Liver (tissue), 9 donors: ENCODE results near the gene ALCAM. TPM values are rescaled to one million over a fixed set of nuclear protein-coding genes. Genes with fewer than 3 reads are reported as not detected.

Source experiments
- DNase-seq: peaks from one replicate; pipeline ENCODE4 v3.0.0-alpha.2; 2017; ENCODE audit warnings: low spot score
- H3K27ac ChIP-seq, 2 donors: one replicate each; pipeline ENCODE4 v1.7.0; 2013; ENCODE audit warnings: inconsistent platforms in 2 of 2, low read length in 2 of 2, control low read depth in 1 of 2, low read depth in 1 of 2, mild to moderate bottlenecking in 1 of 2
- H3K27me3 ChIP-seq, 4 donors: one replicate each; pipeline versions ENCODE4 v1.6.1 to v1.7.0; 2013; ENCODE audit warnings: low read length in 3 of 4, inconsistent platforms in 1 of 4, mild to moderate bottlenecking in 1 of 4, moderate library complexity in 1 of 4; ENCODE audit not compliant: control insufficient read depth in 4 of 4, insufficient read depth in 4 of 4
- H3K36me3 ChIP-seq, 4 donors: one replicate each; pipeline versions ENCODE4 v1.6.1 to v1.7.0; 2013; ENCODE audit warnings: low read length in 3 of 4, mild to moderate bottlenecking in 3 of 4, low read depth in 1 of 4, moderate library complexity in 1 of 4; ENCODE audit not compliant: control insufficient read depth in 4 of 4, insufficient read depth in 3 of 4
- H3K4me1 ChIP-seq, 4 donors: one replicate each; pipeline versions ENCODE4 v1.6.1 to v1.7.0; 2013; ENCODE audit warnings: low read length in 3 of 4, mild to moderate bottlenecking in 3 of 4, moderate library complexity in 1 of 4; ENCODE audit not compliant: control insufficient read depth in 4 of 4, insufficient read depth in 4 of 4
- H3K4me3 ChIP-seq, 3 donors: one replicate each; pipeline versions ENCODE4 v1.6.1 to v1.7.0; 2013; ENCODE audit warnings: low read length in 3 of 3, control low read depth in 1 of 3, low read depth in 1 of 3, mild to moderate bottlenecking in 1 of 3
- H3K9ac ChIP-seq, 2 donors: one replicate each; pipeline ENCODE4 v1.7.0; 2013; ENCODE audit warnings: low read length in 2 of 2, mild to moderate bottlenecking in 2 of 2, moderate library complexity in 2 of 2, control low read depth in 1 of 2, low read depth in 1 of 2
- H3K9me3 ChIP-seq, 4 donors: one replicate each; pipeline versions ENCODE4 v1.6.1 to v1.7.0; 2013; ENCODE audit warnings: low read length in 3 of 4; ENCODE audit not compliant: control insufficient read depth in 4 of 4
- CTCF ChIP-seq: fragments of 150-350 bp; IDR thresholded peaks from 2 replicates; pipeline ENCODE4 v1.5.1; 2017; ENCODE audit warnings: improper control_type of control experiment, low read depth, low read length; ENCODE audit not compliant: missing input control
- EGR1 ChIP-seq, 2 donors: IDR thresholded peaks; 2 replicates each; pipeline ENCODE4 v1.6.1; 2016 to 2018; ENCODE audit warnings: antibody characterized with exemption in 2 of 2, low read depth in 2 of 2
- FOXA1 ChIP-seq: IDR thresholded peaks from 2 replicates; pipeline ENCODE4 v1.6.1; 2016; ENCODE audit warnings: antibody characterized with exemption
- FOXA2 ChIP-seq: IDR thresholded peaks from 2 replicates; pipeline ENCODE4 v1.6.1; 2016; ENCODE audit warnings: antibody characterized with exemption
- GABPA ChIP-seq, 2 donors: IDR thresholded peaks in 1 of 2; conservative IDR thresholded peaks in 1 of 2; 2 replicates each; pipeline ENCODE4 v1.6.1; 2016; ENCODE audit warnings: antibody characterized with exemption in 2 of 2, mild to moderate bottlenecking in 1 of 2, moderate library complexity in 1 of 2
- HNF4A ChIP-seq, 2 donors: conservative IDR thresholded peaks; 2 replicates each; pipeline ENCODE4 v1.6.1; 2016; ENCODE audit warnings: antibody characterized with exemption in 2 of 2, mild to moderate bottlenecking in 2 of 2
- HNF4G ChIP-seq: IDR thresholded peaks from 2 replicates; pipeline ENCODE4 v1.6.1; 2016; ENCODE audit warnings: antibody characterized with exemption
- JUND ChIP-seq, 2 donors: IDR thresholded peaks; 2 replicates each; pipeline ENCODE4 v1.6.1; 2016; ENCODE audit warnings: antibody characterized with exemption in 2 of 2
- MAX ChIP-seq: IDR thresholded peaks from 2 replicates; pipeline ENCODE4 v1.6.1; 2016; ENCODE audit warnings: antibody characterized with exemption
- NR2F2 ChIP-seq: IDR thresholded peaks from 2 replicates; pipeline ENCODE4 v1.6.1; 2016; ENCODE audit warnings: antibody characterized with exemption
- REST ChIP-seq: IDR thresholded peaks from 2 replicates; pipeline ENCODE4 v1.6.1; 2016; ENCODE audit warnings: antibody characterized with exemption, mild to moderate bottlenecking
- RXRA ChIP-seq, 2 donors: IDR thresholded peaks; 2 replicates each; pipeline ENCODE4 v1.6.1; 2017 to 2018; ENCODE audit warnings: antibody characterized with exemption in 2 of 2, mild to moderate bottlenecking in 1 of 2
- SP1 ChIP-seq: IDR thresholded peaks from 2 replicates; pipeline ENCODE4 v1.6.1; 2018; ENCODE audit warnings: antibody characterized with exemption, mild to moderate bottlenecking
- TAF1 ChIP-seq: conservative IDR thresholded peaks from 2 replicates; pipeline ENCODE4 v1.6.1; 2016; ENCODE audit warnings: antibody characterized with exemption, mild to moderate bottlenecking
- YY1 ChIP-seq: IDR thresholded peaks from 2 replicates; pipeline ENCODE4 v1.6.1; 2016; ENCODE audit warnings: antibody characterized with exemption, mild to moderate bottlenecking
- WGBS: extraction: QIAGEN DNeasy Blood & Tissue Kit; methylation state at CpG from one replicate; pipeline ENCODE4 v1.1.7; 2013; 5-methylcytosine and 5-hydroxymethylcytosine counted together
- polyA plus RNA-seq, 2 donors: library from polyadenylated mRNA; stranded (reverse) in 1 of 2; unstranded in 1 of 2; fragments of 200-250 nt in 1 of 2; fragments of >200 nt in 1 of 2; fragmentation: Nextera tagmentation in 1 of 2; extraction: Ambion mirVana in 1 of 2; gene quantifications; one replicate each; pipeline versions ENCODE4 v1.2.1 to v1.2.3, GENCODE V29; 2013 to 2015
- total RNA-seq, 2 donors: library from RNA; depleted of rRNA; stranded (reverse); fragments of >200 nt; gene quantifications; one replicate each; pipeline ENCODE4 v1.2.3, GENCODE V29; 2014
- TF ChIP-seq, protein P1 (sequence below): IDR thresholded peaks from 2 replicates; pipeline ENCODE4 v1.6.1; 2016; ENCODE audit warnings: antibody characterized with exemption
- TF ChIP-seq, protein P2 (sequence below): IDR thresholded peaks from 2 replicates; pipeline ENCODE4 v1.6.1; 2016; ENCODE audit warnings: antibody characterized with exemption
- donor health status: healthy.
- donor health status: healthy.
- donor health status: healthy.
- donor health status: healthy.
- donor health status: healthy.

Gene ALCAM
- total and polyA plus RNA-seq, 4 donors = 14.2 to 62.0 (median 32.3) TPM

DNA sequence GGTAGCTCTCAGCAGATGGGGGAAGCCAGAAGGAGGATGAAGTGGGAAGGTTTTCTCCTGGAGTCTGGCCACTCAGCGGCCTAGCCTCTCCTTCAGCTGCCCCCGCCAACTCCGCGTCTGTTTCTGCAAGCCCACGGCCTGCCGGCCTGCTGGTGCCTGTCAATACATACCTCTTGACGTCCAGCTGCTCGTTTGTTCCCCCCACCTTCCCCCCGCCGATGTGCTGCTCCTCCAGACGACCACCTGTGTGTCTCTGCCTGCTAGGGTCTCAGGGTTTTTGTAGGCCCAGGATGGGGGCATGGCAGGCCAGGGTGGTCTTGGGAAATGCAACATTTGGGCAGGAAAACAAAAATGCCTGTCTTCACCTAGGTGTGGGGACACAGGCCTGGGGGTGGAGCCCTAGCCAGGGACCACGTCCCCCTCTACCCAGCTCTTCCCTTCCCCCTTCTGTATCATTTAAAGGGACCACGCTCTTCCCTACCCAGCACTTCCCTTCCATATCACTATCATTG lies 137.8 kb downstream of the ALCAM start:
- Histone ChIP-seq H3K36me3 (no peaks in the 10 kb centered on the region), H3K9me3 (no peaks in the 10 kb centered on the region), H3K9ac (peak overlapping the region; percentile 42 to 44), H3K4me3 (peak overlapping the region; percentile 35 to 59 (median 55)), H3K27me3 (no peaks in the 10 kb centered on the region), H3K27ac (peak overlapping the region; percentile 49 to 53), H3K4me1 (peaks cover 4 to 57% (median 31%) of the 10 kb centered on the region in 4 donors)
- TF ChIP-seq JUND (IDR thresholded peaks at IDR 0.05) (no peak), YY1 (no peak), EGR1 (IDR thresholded peaks at IDR 0.05; ENCODE audit: low read depth in 2 of 2) (no peak), NR2F2 (no peak), FOXA2 (no peak), HNF4G (no peak), REST (no peak), CTCF (no peak), SP1 (no peak), FOXA1 (no peak), MAX (no peak), RXRA (IDR thresholded peaks at IDR 0.05) (no peak), HNF4A (conservative IDR thresholded peaks at IDR 0.05) (no peak), GABPA (IDR thresholded peaks at IDR 0.05 in 1 of 2, conservative IDR thresholded peaks at IDR 0.05 in 1 of 2) (no peak)
- TF ChIP-seq, protein P1, sequence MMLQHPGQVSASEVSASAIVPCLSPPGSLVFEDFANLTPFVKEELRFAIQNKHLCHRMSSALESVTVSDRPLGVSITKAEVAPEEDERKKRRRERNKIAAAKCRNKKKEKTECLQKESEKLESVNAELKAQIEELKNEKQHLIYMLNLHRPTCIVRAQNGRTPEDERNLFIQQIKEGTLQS = no peak
- TF ChIP-seq, protein P2, sequence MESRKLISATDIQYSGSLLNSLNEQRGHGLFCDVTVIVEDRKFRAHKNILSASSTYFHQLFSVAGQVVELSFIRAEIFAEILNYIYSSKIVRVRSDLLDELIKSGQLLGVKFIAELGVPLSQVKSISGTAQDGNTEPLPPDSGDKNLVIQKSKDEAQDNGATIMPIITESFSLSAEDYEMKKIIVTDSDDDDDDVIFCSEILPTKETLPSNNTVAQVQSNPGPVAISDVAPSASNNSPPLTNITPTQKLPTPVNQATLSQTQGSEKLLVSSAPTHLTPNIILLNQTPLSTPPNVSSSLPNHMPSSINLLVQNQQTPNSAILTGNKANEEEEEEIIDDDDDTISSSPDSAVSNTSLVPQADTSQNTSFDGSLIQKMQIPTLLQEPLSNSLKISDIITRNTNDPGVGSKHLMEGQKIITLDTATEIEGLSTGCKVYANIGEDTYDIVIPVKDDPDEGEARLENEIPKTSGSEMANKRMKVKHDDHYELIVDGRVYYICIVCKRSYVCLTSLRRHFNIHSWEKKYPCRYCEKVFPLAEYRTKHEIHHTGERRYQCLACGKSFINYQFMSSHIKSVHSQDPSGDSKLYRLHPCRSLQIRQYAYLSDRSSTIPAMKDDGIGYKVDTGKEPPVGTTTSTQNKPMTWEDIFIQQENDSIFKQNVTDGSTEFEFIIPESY = no peak
- peak; percentile 36 for DNase-seq
- WGBS = 51% methylated on average over 13 of the region's 13 CpGs

- H3K4me3 ChIP-seq = no peak overlapping the region
- peak overlapping the region in 1 of 2 donors; percentile 23 for H3K27ac ChIP-seq
- TF ChIP-seq EGR1 (IDR thresholded peaks at IDR 0.05; ENCODE audit: low read depth in 2 of 2) = no peak
- TF ChIP-seq HNF4G = no peak
- TF ChIP-seq, protein P2 = no peak
- no peak for TF ChIP-seq NR2F2
- TF ChIP-seq TAF1 = no peak
- TF ChIP-seq YY1 = no peak
- no peak for TF ChIP-seq FOXA2
- TF ChIP-seq FOXA1 = no peak
- no peak for TF ChIP-seq MAX
- TF ChIP-seq, protein P1 = no peak
- no peak for TF ChIP-seq CTCF
- TF ChIP-seq RXRA (IDR thresholded peaks at IDR 0.05) = no peak
- TF ChIP-seq HNF4A (conservative IDR thresholded peaks at IDR 0.05) = no peak
- TF ChIP-seq SP1 = no peak
These were observed 138.5 kb downstream of the ALCAM start for GRCh38 chr3:105505170-105505569.

More at GRCh38 chr3:105505170-105505569, 138.5 kb downstream of the ALCAM start:
- H3K9ac ChIP-seq = no peak overlapping the region
- 73% methylated on average over 5 of the region's 5 CpGs for WGBS
- H3K27me3 ChIP-seq = no peaks in the 10 kb centered on the region
- H3K36me3 ChIP-seq = no peaks in the 10 kb centered on the region
- peaks cover 4 to 50% (median 29%) of the 10 kb centered on the region in 4 donors for H3K4me1 ChIP-seq
- no peak for DNase-seq
- no peaks in the 10 kb centered on the region for H3K9me3 ChIP-seq
